Hepatocyte (in vitro differentiated cells): ENCODE measurements around the gene POLR1E. TPM values are rescaled to one million over a fixed set of nuclear protein-coding genes. Genes with fewer than 3 reads are reported as not detected.

Source experiments
- DNase-seq: peaks from one replicate; pipeline ENCODE4 v3.0.0-alpha.2; 2016; ENCODE audit warnings: low spot score
- H2AFZ ChIP-seq: fragments of 200-600 bp; sonication (generic); 2 replicates; pipeline ENCODE4 v1.6.0; 2016; ENCODE audit warnings: antibody characterized with exemption, mild to moderate bottlenecking
- H3K27ac ChIP-seq: fragments of 200-600 bp; sonication (generic); 2 replicates; pipeline ENCODE4 v1.5.1; 2016; ENCODE audit warnings: mild to moderate bottlenecking
- H3K27me3 ChIP-seq: fragments of 200-600 bp; sonication (generic); 2 replicates; pipeline ENCODE4 v1.6.1; 2016
- H3K36me3 ChIP-seq: fragments of 200-600 bp; sonication (generic); replicated peaks from 2 replicates; pipeline ENCODE4 v1.5.1; 2016; ENCODE audit warnings: low read depth; ENCODE audit not compliant: insufficient read depth
- H3K4me1 ChIP-seq: fragments of 200-600 bp; sonication (generic); 2 replicates; pipeline ENCODE4 v1.5.1; 2016; ENCODE audit warnings: mild to moderate bottlenecking, moderate library complexity; ENCODE audit not compliant: insufficient read depth
- H3K4me2 ChIP-seq: fragments of 200-600 bp; sonication (generic); 2 replicates; pipeline ENCODE4 v1.6.0; 2016
- H3K4me3 ChIP-seq: fragments of 200-600 bp; sonication (generic); 2 replicates; pipeline ENCODE4 v1.5.1; 2016; ENCODE audit warnings: mild to moderate bottlenecking
- H3K79me2 ChIP-seq: fragments of 200-600 bp; sonication (generic); 2 replicates; pipeline ENCODE4 v1.6.0; 2017; ENCODE audit warnings: mild to moderate bottlenecking
- H3K9me2 ChIP-seq: fragments of 200-600 bp; sonication (generic); replicated peaks from 2 replicates; pipeline ENCODE4 v1.6.0; 2017; ENCODE audit warnings: mild to moderate bottlenecking; ENCODE audit not compliant: insufficient read depth
- H3K9me3 ChIP-seq: fragments of 200-600 bp; sonication (generic); 2 replicates; pipeline ENCODE4 v1.5.1; 2016; ENCODE audit warnings: low read depth, mild to moderate bottlenecking
- H4K20me1 ChIP-seq: fragments of 200-600 bp; sonication (generic); 2 replicates; pipeline ENCODE4 v1.6.0; 2016; ENCODE audit warnings: mild to moderate bottlenecking; ENCODE audit not compliant: insufficient read depth, poor library complexity, severe bottlenecking
- EZH2 ChIP-seq: fragments of 200-600 bp; sonication (generic); IDR thresholded peaks from 2 replicates; pipeline ENCODE4 v1.6.1; 2016; ENCODE audit warnings: antibody characterized with exemption, mild to moderate bottlenecking, borderline replicate concordance
- EZH2phosphoT487 ChIP-seq: fragments of 200-600 bp; sonication (generic); IDR thresholded peaks from one replicate; pipeline ENCODE4 v1.6.1; 2018; ENCODE audit warnings: antibody characterized with exemption, mild to moderate bottlenecking, low read depth, moderate library complexity; ENCODE audit not compliant: unreplicated experiment, severe bottlenecking
- WGBS: methylation state at CpG from one replicate; pipeline ENCODE4 v1.1.6; 2016; ENCODE audit warnings: low lambda C conversion rate; ENCODE audit errors: missing lambda C conversion rate; 5-methylcytosine and 5-hydroxymethylcytosine counted together
- polyA plus RNA-seq: library from polyadenylated mRNA; unstranded; fragments of >200 nt; fragmentation: Nextera tagmentation; extraction: Ambion mirVana; gene quantifications from 2 replicates; pipeline ENCODE4 v1.2.1, GENCODE V29; 2016
- total RNA-seq: library from RNA; depleted of rRNA; stranded (reverse); fragments of >200 nt; gene quantifications from 2 replicates; pipeline ENCODE4 v1.2.3, GENCODE V29; 2014
- TF ChIP-seq, protein P1 (sequence below): fragments of 200-600 bp; sonication (generic); IDR thresholded peaks from 2 replicates; pipeline ENCODE4 v1.5.1; 2016; ENCODE audit warnings: antibody characterized with exemption, mild to moderate bottlenecking; ENCODE audit not compliant: poor library complexity

The POLR1E gene
- total and polyA plus RNA-seq, 2 experiments from 2014 or later: 8.4 to 13.3 TPM

DNA sequence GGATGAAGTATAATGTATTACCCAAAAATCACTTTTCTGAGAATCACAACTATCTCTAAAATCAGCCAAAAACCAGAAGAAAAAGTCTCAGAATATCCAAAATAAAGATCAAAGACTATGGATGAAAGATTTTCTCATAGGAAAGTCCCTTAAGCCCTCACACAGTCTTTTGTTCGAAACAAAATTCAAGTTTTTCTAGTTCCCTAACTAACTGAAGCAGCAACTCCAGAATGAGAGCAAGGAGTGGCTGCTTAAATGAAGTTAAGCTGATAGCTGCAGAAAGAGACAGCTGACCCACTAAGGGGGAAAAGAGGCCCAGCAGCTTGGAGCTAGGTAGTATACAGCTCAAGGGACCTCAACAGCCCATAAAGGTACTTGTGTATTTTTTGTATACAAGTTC, 28.9 kb upstream of the POLR1E start:
- Histone ChIP-seq H3K27ac (peak overlapping the region; percentile 8), H3K4me2 (no peak overlapping the region), H3K9me3 (no peaks in the 10 kb centered on the region), H3K9me2 (no peaks in the 10 kb centered on the region), H3K4me1 (peaks cover 5% of the 10 kb centered on the region), H3K27me3 (no peaks in the 10 kb centered on the region), H3K36me3 (no peaks in the 10 kb centered on the region), H4K20me1 (peaks cover 78% of the 10 kb centered on the region), H3K4me3 (no peak overlapping the region), H3K79me2 (peaks cover 99% of the 10 kb centered on the region), H2AFZ (no peak overlapping the region)
- TF ChIP-seq EZH2: no peak
- TF ChIP-seq, protein P1, sequence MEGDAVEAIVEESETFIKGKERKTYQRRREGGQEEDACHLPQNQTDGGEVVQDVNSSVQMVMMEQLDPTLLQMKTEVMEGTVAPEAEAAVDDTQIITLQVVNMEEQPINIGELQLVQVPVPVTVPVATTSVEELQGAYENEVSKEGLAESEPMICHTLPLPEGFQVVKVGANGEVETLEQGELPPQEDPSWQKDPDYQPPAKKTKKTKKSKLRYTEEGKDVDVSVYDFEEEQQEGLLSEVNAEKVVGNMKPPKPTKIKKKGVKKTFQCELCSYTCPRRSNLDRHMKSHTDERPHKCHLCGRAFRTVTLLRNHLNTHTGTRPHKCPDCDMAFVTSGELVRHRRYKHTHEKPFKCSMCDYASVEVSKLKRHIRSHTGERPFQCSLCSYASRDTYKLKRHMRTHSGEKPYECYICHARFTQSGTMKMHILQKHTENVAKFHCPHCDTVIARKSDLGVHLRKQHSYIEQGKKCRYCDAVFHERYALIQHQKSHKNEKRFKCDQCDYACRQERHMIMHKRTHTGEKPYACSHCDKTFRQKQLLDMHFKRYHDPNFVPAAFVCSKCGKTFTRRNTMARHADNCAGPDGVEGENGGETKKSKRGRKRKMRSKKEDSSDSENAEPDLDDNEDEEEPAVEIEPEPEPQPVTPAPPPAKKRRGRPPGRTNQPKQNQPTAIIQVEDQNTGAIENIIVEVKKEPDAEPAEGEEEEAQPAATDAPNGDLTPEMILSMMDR: no peak
- TF ChIP-seq EZH2phosphoT487: no peak
- WGBS: 81% methylated on average over 1 of the region's 1 CpG
- DNase-seq: no peak

DNA sequence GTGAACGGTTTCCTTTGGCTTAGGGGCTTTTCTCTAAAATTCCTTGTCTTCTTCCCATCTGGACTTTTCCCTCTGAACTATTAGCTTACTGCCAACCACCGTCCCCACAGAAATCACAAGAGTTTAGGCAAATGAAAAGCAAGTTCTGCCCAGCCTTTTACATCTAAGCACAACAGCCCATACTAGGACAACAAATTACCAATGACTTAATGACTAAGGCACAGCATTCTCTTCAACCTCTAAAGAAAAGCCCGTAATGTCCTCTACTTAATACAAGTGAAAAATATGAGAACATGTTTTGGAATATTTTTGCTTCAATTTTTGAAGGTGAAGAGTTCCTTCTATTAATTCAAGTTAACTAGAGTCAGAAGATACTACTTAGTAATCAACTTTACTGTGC, 21.7 kb upstream of the POLR1E start:
- Histone ChIP-seq H3K27me3 (no peaks in the 10 kb centered on the region), H2AFZ (peak overlapping the region; percentile 23), H3K9me2 (no peaks in the 10 kb centered on the region), H3K4me1 (peaks cover 14% of the 10 kb centered on the region), H3K9me3 (no peaks in the 10 kb centered on the region), H3K36me3 (no peaks in the 10 kb centered on the region), H3K4me2 (peak overlapping the region; percentile 82), H3K27ac (peak overlapping the region; percentile 97), H3K4me3 (peak overlapping the region; percentile 72), H4K20me1 (peaks cover 31% of the 10 kb centered on the region), H3K79me2 (peaks cover 54% of the 10 kb centered on the region)
- 18% methylated on average over 3 of the region's 3 CpGs for WGBS
- no peak for DNase-seq
- TF ChIP-seq EZH2 (no peak), EZH2phosphoT487 (no peak)
- TF ChIP-seq, protein P1: no peak

DNA sequence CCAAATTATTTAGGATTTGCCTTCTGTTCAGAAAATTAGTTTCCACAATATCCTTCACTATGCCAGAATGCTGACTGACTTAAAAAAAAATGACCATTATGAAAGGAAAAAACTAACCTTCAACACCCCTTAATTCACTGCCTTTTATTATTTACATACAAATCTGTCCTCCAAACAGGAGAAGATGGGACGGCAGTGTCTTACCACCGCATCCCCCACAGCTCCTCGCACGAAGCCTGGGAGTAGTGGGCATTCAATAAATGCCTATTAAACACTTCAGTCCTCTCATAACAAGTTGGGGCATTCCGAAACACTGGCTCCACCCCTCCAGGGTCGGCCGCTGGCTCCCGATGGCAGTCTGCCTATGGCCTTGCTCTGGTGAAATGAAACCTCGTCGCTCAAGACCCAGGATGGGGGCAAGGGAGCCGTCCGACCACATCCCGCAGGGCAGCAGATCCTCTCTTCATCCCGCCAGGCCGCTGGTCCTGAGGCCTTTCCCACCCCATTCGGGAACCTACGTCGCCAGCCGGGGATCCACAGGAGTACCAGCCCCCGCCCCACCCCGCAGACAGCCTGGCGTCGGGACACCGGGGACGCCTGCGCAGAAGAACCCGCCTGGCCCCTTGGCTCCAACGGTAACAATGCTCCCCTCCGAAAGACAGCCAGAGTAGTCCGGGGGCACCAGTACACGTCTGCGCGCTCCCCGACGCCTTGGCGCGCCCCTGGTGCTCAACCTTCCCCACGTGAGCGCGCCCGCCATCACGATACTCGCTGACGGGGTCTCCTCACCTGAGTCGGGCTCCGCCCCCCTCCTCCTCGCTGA, 21.1 kb upstream of the POLR1E start:
- H3K79me2 ChIP-seq: peaks cover 48% of the 10 kb centered on the region
- no peaks in the 10 kb centered on the region for H3K27me3 ChIP-seq
- peak overlapping the region; percentile 97 for H3K27ac ChIP-seq
- peak; percentile 91 for DNase-seq
- peaks cover 14% of the 10 kb centered on the region for H3K4me1 ChIP-seq
- under 1% methylated on average over 47 of the region's 47 CpGs for WGBS
- TF ChIP-seq EZH2 (no peak), EZH2phosphoT487 (no peak)
- TF ChIP-seq, protein P1: no peak
- H3K4me3 ChIP-seq: peak overlapping the region; percentile 72
- H3K9me3 ChIP-seq: no peaks in the 10 kb centered on the region
- peak overlapping the region; percentile 23 for H2AFZ ChIP-seq
- H3K36me3 ChIP-seq: no peaks in the 10 kb centered on the region
- H4K20me1 ChIP-seq: peaks cover 31% of the 10 kb centered on the region
- peak overlapping the region; percentile 82 for H3K4me2 ChIP-seq
- H3K9me2 ChIP-seq: no peaks in the 10 kb centered on the region
